GM23338 (cell line): Measurements from ENCODE around the gene HELT. TPM values are rescaled to one million over a fixed set of nuclear protein-coding genes. Genes with fewer than 3 reads are reported as not detected.
"Not testable (repeated sequence)": the region's sequence is repeated elsewhere in the genome, so short reads cannot be mapped to it uniquely, and the experiment has no call there.

Experiments
- ATAC-seq: fragments of 200-7000 bp; cut with Tn5 transposase; 3 replicates; pipeline ENCODE4 v1.9.1; 2020
- DNase-seq: peaks from one replicate; pipeline ENCODE4 v3.0.0-alpha.2; 2015; ENCODE audit warnings: low spot score
- H2AFZ ChIP-seq: fragments of 200-600 bp; sonication (generic); 2 replicates; pipeline ENCODE4 v1.8.0; 2016; ENCODE audit warnings: antibody characterized with exemption, mild to moderate bottlenecking, moderate library complexity
- H3F3A ChIP-seq: fragments of 200-600 bp; sonication (generic); replicated peaks from 2 replicates; pipeline ENCODE4 v1.8.0; 2017; ENCODE audit warnings: antibody characterized with exemption, mixed run types, low read depth
- H3K27ac ChIP-seq: fragments of 200-600 bp; sonication (generic); 2 replicates; pipeline ENCODE4 v1.6.1; 2016; ENCODE audit warnings: low read depth
- H3K27me3 ChIP-seq: fragments of 200-600 bp; sonication (generic); 2 replicates; pipeline ENCODE4 v1.8.0; 2016; ENCODE audit warnings: mild to moderate bottlenecking, mixed run types, moderate library complexity; ENCODE audit not compliant: insufficient read depth
- H3K36me3 ChIP-seq: fragments of 200-600 bp; sonication (generic); 2 replicates; pipeline ENCODE4 v1.8.0; 2016; ENCODE audit warnings: mild to moderate bottlenecking; ENCODE audit not compliant: insufficient read depth
- H3K4me1 ChIP-seq: fragments of 200-600 bp; sonication (generic); 2 replicates; pipeline ENCODE4 v1.8.0; 2016; ENCODE audit warnings: mild to moderate bottlenecking, moderate library complexity; ENCODE audit not compliant: insufficient read depth
- H3K4me2 ChIP-seq: fragments of 200-600 bp; sonication (generic); 2 replicates; pipeline ENCODE4 v1.7.1; 2017; ENCODE audit warnings: mixed run types
- H3K4me3 ChIP-seq: fragments of 200-600 bp; sonication (generic); 2 replicates; pipeline ENCODE4 v1.6.1; 2016; ENCODE audit warnings: mixed run types
- H3K79me2 ChIP-seq: fragments of 200-600 bp; sonication (generic); replicated peaks from 2 replicates; pipeline ENCODE4 v1.8.0; 2017; ENCODE audit warnings: mild to moderate bottlenecking; ENCODE audit not compliant: insufficient read depth
- H3K9me2 ChIP-seq: fragments of 200-600 bp; sonication (generic); 2 replicates; pipeline ENCODE4 v1.8.0; 2017; ENCODE audit not compliant: insufficient read depth
- H4K20me1 ChIP-seq: fragments of 200-600 bp; sonication (generic); replicated peaks from 2 replicates; pipeline ENCODE4 v1.8.0; 2017; ENCODE audit warnings: mild to moderate bottlenecking; ENCODE audit not compliant: insufficient read depth
- H3K27ac Mint-ChIP-seq: 2 replicates; pipeline ENCODE4 v1.8.0; 2020; ENCODE audit warnings: inconsistent platforms, mild to moderate bottlenecking, moderate library complexity, mixed read lengths
- H3K27me3 Mint-ChIP-seq: 3 replicates; pipeline ENCODE4 v1.8.0; 2022; ENCODE audit warnings: low read depth, mild to moderate bottlenecking, moderate library complexity, mixed read lengths, inconsistent platforms; ENCODE audit not compliant: insufficient read depth, poor library complexity
- H3K36me3 Mint-ChIP-seq: 3 replicates; pipeline ENCODE4 v1.8.0; 2021; ENCODE audit warnings: low read depth, mild to moderate bottlenecking, inconsistent platforms, moderate library complexity, mixed read lengths
- H3K4me1 Mint-ChIP-seq: 3 replicates; pipeline ENCODE4 v1.8.0; 2020; ENCODE audit warnings: mild to moderate bottlenecking, inconsistent platforms, mixed read lengths
- H3K4me3 Mint-ChIP-seq: 3 replicates; pipeline ENCODE4 v1.8.0; 2021; ENCODE audit warnings: moderate library complexity, mild to moderate bottlenecking, inconsistent platforms, mixed read lengths
- H3K9me3 Mint-ChIP-seq: 3 replicates; pipeline ENCODE4 v1.8.0; 2020; ENCODE audit warnings: moderate library complexity, mild to moderate bottlenecking, inconsistent platforms, mixed read lengths
- CREB1 ChIP-seq: fragments of 250-450 bp; sonication (Bioruptor Pico); IDR thresholded peaks from 2 replicates; pipeline ENCODE4 v1.5.0; 2020; ENCODE audit warnings: low read depth, mild to moderate bottlenecking, moderate library complexity
- EZH2 ChIP-seq: fragments of 200-600 bp; sonication (generic); IDR thresholded peaks from one replicate; pipeline ENCODE4 v1.8.0; 2017; ENCODE audit warnings: antibody characterized with exemption, mild to moderate bottlenecking, low read depth; ENCODE audit not compliant: unreplicated experiment
- EZH2phosphoT487 ChIP-seq: fragments of 200-600 bp; sonication (generic); IDR thresholded peaks from one replicate; pipeline ENCODE4 v1.8.1; 2018; ENCODE audit warnings: antibody characterized with exemption; ENCODE audit not compliant: unreplicated experiment
- NANOG ChIP-seq: IDR thresholded peaks from 2 replicates; pipeline ENCODE4 v1.6.1; 2016; ENCODE audit warnings: antibody characterized with exemption, borderline replicate concordance
- REST ChIP-seq: IDR thresholded peaks from one replicate; pipeline ENCODE4 v1.6.1; 2018; ENCODE audit warnings: antibody characterized with exemption; ENCODE audit not compliant: unreplicated experiment
- STAT1 ChIP-seq: IDR thresholded peaks from one replicate; pipeline ENCODE4 v1.6.1; 2016; ENCODE audit warnings: antibody characterized with exemption; ENCODE audit not compliant: unreplicated experiment
- ZNF331 ChIP-seq: fragments of 250-450 bp; sonication (Bioruptor Pico); IDR thresholded peaks from 2 replicates; pipeline ENCODE4 v1.5.0; 2020; ENCODE audit warnings: low read depth, mild to moderate bottlenecking, moderate library complexity
- polyA plus RNA-seq: library from polyadenylated mRNA; unstranded; fragments of >200 nt; fragmentation: Nextera tagmentation; extraction: Ambion mirVana; gene quantifications from 2 replicates; pipeline ENCODE4 v1.2.1, GENCODE V29; 2016
- total RNA-seq: library from RNA; depleted of rRNA; stranded (reverse); fragments of >200 nt; shearing (Covaris generic); gene quantifications from 2 replicates; pipeline ENCODE4 v1.2.3, GENCODE V29; 2014
- TF ChIP-seq, protein P1 (sequence below): fragments of 250-450 bp; sonication (Bioruptor Pico); IDR thresholded peaks from 2 replicates; pipeline ENCODE4 v1.5.0; 2020; ENCODE audit warnings: mild to moderate bottlenecking, moderate library complexity

Gene HELT
- total and polyA plus RNA-seq, 2 experiments from 2014 or later, result not detected

GRCh38 chr4:185050286-185050685 lies 32.0 kb downstream of the HELT start:
- H3K27ac Mint-ChIP-seq, H3K27ac ChIP-seq, H3K36me3 ChIP-seq, H4K20me1 ChIP-seq, ATAC-seq, H3K27me3 ChIP-seq, H3K9me2 ChIP-seq, H2AFZ ChIP-seq, H3F3A ChIP-seq, H3K27me3 Mint-ChIP-seq, DNase-seq, H3K79me2 ChIP-seq, H3K4me3 ChIP-seq, H3K4me3 Mint-ChIP-seq, H3K4me2 ChIP-seq: not testable (repeated sequence)
- Mint-ChIP-seq H3K36me3 (peaks cover 44% of the 10 kb centered on the region), H3K4me1 (peaks cover 29% of the 10 kb centered on the region), H3K9me3 (peaks cover 51% of the 10 kb centered on the region)
- peaks cover 27% of the 10 kb centered on the region for H3K4me1 ChIP-seq

DNA sequence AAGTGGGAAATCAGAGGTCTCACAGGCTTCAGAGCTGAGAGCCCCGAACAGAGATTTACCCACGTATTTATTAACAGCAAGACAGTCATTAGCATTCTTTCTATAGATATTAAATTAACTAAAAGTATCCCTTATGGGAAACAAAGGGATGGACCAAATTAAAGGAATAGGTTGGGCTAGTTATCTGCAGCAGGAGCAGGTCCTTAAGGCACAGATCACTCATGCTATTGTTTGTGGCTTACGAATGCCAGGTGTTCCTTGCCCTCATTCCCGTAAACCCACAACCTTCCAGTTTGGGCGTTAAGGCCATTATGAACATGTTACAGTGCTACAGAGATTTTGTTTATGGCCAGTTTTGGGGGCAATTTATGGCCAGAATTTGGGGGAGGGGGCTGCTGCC lies 33.0 kb downstream of the HELT start:
- peaks cover 37% of the 10 kb centered on the region for H3K4me1 ChIP-seq
- H3F3A ChIP-seq, H3K36me3 ChIP-seq, H3K27me3 Mint-ChIP-seq, H4K20me1 ChIP-seq, DNase-seq, H3K4me2 ChIP-seq, H3K27me3 ChIP-seq, H3K9me2 ChIP-seq, H3K79me2 ChIP-seq, ATAC-seq, H3K4me3 ChIP-seq, H3K27ac Mint-ChIP-seq, H3K4me3 Mint-ChIP-seq, H3K27ac ChIP-seq, H2AFZ ChIP-seq: not testable (repeated sequence)
- Mint-ChIP-seq H3K9me3 (peaks cover 44% of the 10 kb centered on the region), H3K36me3 (peaks cover 40% of the 10 kb centered on the region), H3K4me1 (peaks cover 39% of the 10 kb centered on the region)

DNA sequence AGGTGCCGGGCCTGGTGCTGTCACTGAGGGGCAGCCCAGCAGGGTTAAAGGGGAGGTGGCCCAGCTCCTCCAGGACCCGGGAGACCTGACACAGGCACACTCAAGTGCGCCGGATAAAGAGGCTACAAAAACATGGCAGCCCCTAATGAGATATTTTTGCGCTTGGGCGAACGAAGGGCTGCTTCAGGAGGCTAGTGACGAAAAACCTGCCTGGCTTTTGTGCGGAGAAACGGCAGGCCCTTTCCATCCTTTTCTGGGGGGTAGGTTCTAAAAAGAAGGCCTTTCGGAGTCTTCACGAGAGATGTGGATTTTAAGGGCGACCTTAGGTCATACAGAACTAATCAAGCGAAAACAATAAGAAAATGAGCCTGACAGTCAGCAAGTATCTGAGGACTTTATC lies 35.5 kb downstream of the HELT start:
- peaks cover 10% of the 10 kb centered on the region for H3K27me3 Mint-ChIP-seq
- TF ChIP-seq, protein P1, sequence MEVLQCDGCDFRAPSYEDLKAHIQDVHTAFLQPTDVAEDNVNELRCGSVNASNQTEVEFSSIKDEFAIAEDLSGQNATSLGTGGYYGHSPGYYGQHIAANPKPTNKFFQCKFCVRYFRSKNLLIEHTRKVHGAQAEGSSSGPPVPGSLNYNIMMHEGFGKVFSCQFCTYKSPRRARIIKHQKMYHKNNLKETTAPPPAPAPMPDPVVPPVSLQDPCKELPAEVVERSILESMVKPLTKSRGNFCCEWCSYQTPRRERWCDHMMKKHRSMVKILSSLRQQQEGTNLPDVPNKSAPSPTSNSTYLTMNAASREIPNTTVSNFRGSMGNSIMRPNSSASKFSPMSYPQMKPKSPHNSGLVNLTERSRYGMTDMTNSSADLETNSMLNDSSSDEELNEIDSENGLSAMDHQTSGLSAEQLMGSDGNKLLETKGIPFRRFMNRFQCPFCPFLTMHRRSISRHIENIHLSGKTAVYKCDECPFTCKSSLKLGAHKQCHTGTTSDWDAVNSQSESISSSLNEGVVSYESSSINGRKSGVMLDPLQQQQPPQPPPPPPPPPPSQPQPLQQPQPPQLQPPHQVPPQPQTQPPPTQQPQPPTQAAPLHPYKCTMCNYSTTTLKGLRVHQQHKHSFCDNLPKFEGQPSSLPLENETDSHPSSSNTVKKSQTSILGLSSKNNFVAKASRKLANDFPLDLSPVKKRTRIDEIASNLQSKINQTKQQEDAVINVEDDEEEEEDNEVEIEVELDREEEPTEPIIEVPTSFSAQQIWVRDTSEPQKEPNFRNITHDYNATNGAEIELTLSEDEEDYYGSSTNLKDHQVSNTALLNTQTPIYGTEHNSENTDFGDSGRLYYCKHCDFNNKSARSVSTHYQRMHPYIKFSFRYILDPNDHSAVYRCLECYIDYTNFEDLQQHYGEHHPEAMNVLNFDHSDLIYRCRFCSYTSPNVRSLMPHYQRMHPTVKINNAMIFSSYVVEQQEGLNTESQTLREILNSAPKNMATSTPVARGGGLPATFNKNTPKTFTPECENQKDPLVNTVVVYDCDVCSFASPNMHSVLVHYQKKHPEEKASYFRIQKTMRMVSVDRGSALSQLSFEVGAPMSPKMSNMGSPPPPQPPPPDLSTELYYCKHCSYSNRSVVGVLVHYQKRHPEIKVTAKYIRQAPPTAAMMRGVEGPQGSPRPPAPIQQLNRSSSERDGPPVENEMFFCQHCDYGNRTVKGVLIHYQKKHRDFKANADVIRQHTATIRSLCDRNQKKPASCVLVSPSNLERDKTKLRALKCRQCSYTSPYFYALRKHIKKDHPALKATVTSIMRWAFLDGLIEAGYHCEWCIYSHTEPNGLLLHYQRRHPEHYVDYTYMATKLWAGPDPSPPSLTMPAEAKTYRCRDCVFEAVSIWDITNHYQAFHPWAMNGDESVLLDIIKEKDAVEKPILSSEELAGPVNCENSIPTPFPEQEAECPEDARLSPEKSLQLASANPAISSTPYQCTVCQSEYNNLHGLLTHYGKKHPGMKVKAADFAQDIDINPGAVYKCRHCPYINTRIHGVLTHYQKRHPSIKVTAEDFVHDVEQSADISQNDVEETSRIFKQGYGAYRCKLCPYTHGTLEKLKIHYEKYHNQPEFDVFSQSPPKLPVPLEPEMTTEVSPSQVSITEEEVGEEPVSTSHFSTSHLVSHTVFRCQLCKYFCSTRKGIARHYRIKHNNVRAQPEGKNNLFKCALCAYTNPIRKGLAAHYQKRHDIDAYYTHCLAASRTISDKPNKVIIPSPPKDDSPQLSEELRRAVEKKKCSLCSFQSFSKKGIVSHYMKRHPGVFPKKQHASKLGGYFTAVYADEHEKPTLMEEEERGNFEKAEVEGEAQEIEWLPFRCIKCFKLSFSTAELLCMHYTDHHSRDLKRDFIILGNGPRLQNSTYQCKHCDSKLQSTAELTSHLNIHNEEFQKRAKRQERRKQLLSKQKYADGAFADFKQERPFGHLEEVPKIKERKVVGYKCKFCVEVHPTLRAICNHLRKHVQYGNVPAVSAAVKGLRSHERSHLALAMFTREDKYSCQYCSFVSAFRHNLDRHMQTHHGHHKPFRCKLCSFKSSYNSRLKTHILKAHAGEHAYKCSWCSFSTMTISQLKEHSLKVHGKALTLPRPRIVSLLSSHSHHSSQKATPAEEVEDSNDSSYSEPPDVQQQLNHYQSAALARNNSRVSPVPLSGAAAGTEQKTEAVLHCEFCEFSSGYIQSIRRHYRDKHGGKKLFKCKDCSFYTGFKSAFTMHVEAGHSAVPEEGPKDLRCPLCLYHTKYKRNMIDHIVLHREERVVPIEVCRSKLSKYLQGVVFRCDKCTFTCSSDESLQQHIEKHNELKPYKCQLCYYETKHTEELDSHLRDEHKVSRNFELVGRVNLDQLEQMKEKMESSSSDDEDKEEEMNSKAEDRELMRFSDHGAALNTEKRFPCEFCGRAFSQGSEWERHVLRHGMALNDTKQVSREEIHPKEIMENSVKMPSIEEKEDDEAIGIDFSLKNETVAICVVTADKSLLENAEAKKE, result no peak
- TF ChIP-seq CREB1 (CRISPR knock-in tag) (no peak), EZH2 (no peak), EZH2phosphoT487 (no peak), REST (no peak), STAT1 (no peak), NANOG (no peak), ZNF331 (CRISPR knock-in tag) (no peak)

More for the DNA sequence above, 35.5 kb downstream of the HELT start:
- H3K27ac ChIP-seq, result no peak overlapping the region
- H2AFZ ChIP-seq, result peak overlapping the region; percentile 86
- no peaks in the 10 kb centered on the region for H4K20me1 ChIP-seq
- H3K4me1 Mint-ChIP-seq, result peaks cover 36% of the 10 kb centered on the region
- no peak overlapping the region for H3K4me3 Mint-ChIP-seq
- no peaks in the 10 kb centered on the region for H3K9me2 ChIP-seq
- no peaks in the 10 kb centered on the region for H3K79me2 ChIP-seq
- peaks cover 5% of the 10 kb centered on the region; the same call in 1 of the 2 replicates for H3K36me3 ChIP-seq
- peak overlapping the region; percentile 44 for H3K4me2 ChIP-seq
- ATAC-seq (peak; percentile 27; the same call in 1 of the 3 replicates), DNase-seq (no peak)
- H3K4me1 ChIP-seq, result peaks cover 45% of the 10 kb centered on the region
- H3K4me3 ChIP-seq, result no peak overlapping the region
- H3K9me3 Mint-ChIP-seq, result peaks cover 42% of the 10 kb centered on the region
- H3K27me3 ChIP-seq, result no peaks in the 10 kb centered on the region
- peaks cover 10% of the 10 kb centered on the region; the same call in 1 of the 2 replicates for H3F3A ChIP-seq
- no peak overlapping the region; the same call in 1 of the 2 replicates for H3K27ac Mint-ChIP-seq
- peaks cover 40% of the 10 kb centered on the region for H3K36me3 Mint-ChIP-seq
